Spleen (tissue), 7 donors: ENCODE results near the gene GJD3.

ENCODE experiments used
- POLR2AphosphoS5 ChIP-seq, 3 donors: sonication (generic); formaldehyde crosslinking; IDR thresholded peaks; one replicate each; pipeline ENCODE4 v1.5.1; 2017; ENCODE audit warnings: antibody characterized with exemption in 3 of 3
- TF ChIP-seq, protein P1 (sequence below), 11 experiments: fragments of 200-600 bp in 7 of 11; fragments of 450-650 bp in 4 of 11; sonication (generic) in 4 of 11; IDR thresholded peaks in 8 of 11; conservative IDR thresholded peaks in 3 of 11; 1 replicate in 7 of 11; 2 replicates in 4 of 11; pipeline versions ENCODE4 v1.4.0 to v1.8.0; 2016 to 2021; ENCODE audit warnings: antibody characterized with exemption in 11 of 11, inconsistent platforms in 4 of 11, mild to moderate bottlenecking in 1 of 11
- donor health status: DM: no; HTN: no; CAD: no; lungs with moderate emphysema.
- donor health status: DM: no; HTN: no; CAD: no.
- donor health status: DM: no; HTN: no; CAD: no.

DNA sequence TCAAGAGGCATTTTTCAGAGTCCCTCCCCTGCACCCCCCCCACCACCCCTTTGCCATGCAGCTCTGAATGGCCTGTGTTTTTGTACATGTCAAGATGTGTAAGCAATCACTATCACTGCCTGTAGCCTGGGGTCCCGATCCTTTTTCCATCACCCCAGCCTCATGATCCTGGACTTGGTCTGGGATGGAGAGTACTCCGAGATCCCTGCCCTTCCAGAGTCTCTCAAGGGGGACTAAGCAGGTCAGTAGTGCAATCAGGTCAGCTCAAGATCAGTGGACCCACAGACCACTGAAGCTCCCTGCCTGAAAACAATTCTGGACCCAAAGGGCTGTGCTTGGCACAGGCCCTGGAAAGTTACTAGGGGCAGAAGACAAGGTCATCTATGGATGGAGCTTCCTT is 7.5 kb upstream of the GJD3 start:
- TF ChIP-seq, protein P1, sequence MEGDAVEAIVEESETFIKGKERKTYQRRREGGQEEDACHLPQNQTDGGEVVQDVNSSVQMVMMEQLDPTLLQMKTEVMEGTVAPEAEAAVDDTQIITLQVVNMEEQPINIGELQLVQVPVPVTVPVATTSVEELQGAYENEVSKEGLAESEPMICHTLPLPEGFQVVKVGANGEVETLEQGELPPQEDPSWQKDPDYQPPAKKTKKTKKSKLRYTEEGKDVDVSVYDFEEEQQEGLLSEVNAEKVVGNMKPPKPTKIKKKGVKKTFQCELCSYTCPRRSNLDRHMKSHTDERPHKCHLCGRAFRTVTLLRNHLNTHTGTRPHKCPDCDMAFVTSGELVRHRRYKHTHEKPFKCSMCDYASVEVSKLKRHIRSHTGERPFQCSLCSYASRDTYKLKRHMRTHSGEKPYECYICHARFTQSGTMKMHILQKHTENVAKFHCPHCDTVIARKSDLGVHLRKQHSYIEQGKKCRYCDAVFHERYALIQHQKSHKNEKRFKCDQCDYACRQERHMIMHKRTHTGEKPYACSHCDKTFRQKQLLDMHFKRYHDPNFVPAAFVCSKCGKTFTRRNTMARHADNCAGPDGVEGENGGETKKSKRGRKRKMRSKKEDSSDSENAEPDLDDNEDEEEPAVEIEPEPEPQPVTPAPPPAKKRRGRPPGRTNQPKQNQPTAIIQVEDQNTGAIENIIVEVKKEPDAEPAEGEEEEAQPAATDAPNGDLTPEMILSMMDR (IDR thresholded peaks at IDR 0.05 in 8 of 11, conservative IDR thresholded peaks at IDR 0.05 in 3 of 11) = no peak
- TF ChIP-seq POLR2AphosphoS5 (IDR thresholded peaks at IDR 0.05) = no peak
